Ishikawa (cell line): Measurements from ENCODE around the gene ADH7.

Source experiments
- CEBPB ChIP-seq: IDR thresholded peaks from 2 replicates; pipeline ENCODE4 v1.6.1; 2012
- CREB1 ChIP-seq: IDR thresholded peaks from 2 replicates; pipeline ENCODE4 v1.6.1; 2012; ENCODE audit warnings: low read depth
- EGR1 ChIP-seq: IDR thresholded peaks from 2 replicates; pipeline ENCODE4 v1.6.1; 2012
- EP300 ChIP-seq: IDR thresholded peaks from 2 replicates; pipeline ENCODE4 v1.6.1; 2012; ENCODE audit warnings: borderline replicate concordance
- FOXM1 ChIP-seq: IDR thresholded peaks from 2 replicates; pipeline ENCODE4 v1.6.1; 2012; ENCODE audit warnings: low read depth, borderline replicate concordance
- NFIC ChIP-seq: IDR thresholded peaks from 2 replicates; pipeline ENCODE4 v1.6.1; 2012
- RAD21 ChIP-seq: IDR thresholded peaks from 2 replicates; pipeline ENCODE4 v1.6.1; 2012; ENCODE audit warnings: low read depth
- TAF1 ChIP-seq: IDR thresholded peaks from 2 replicates; pipeline ENCODE4 v1.6.1; 2012; ENCODE audit warnings: low read depth, mild to moderate bottlenecking
- TCF12 ChIP-seq: IDR thresholded peaks from 2 replicates; pipeline ENCODE4 v1.6.1; 2012; ENCODE audit warnings: low read depth
- TEAD4 ChIP-seq: IDR thresholded peaks from 2 replicates; pipeline ENCODE4 v1.6.1; 2012
- YY1 ChIP-seq: IDR thresholded peaks from 2 replicates; pipeline ENCODE4 v1.6.1; 2012; ENCODE audit warnings: low read depth
- ZBTB7A ChIP-seq: IDR thresholded peaks from 2 replicates; pipeline ENCODE4 v1.6.1; 2012; ENCODE audit warnings: low read depth
- TF ChIP-seq, protein P1 (sequence below): IDR thresholded peaks from 2 replicates; pipeline ENCODE4 v1.6.1; 2012; ENCODE audit warnings: low read depth, mild to moderate bottlenecking
- TF ChIP-seq, protein P2 (sequence below): IDR thresholded peaks from 2 replicates; pipeline ENCODE4 v1.6.1; 2012
- TF ChIP-seq, protein P3 (sequence below): IDR thresholded peaks from 2 replicates; pipeline ENCODE4 v1.6.1; 2012

The ADH7 gene

DNA sequence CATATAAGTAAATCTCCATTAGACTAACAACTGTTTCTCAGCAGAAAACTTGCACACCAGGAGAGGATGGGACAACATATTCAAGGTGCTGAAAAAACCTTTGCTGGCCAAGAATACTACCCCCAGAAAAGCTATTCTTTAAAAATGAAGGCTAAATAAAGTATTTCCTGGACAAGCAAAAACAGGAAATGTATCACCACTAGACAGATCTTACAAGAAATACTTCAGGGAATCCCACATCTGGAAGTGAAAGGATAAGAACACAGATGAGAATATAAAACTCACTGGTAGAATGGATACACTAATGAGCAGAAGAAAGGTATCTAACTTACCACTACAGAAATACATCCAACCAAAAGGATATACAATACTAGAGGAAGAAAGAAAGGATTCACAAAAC lies 55.6 kb downstream of the ADH7 start:
- TF ChIP-seq ZBTB7A (no peak), CEBPB (no peak), TCF12 (no peak), RAD21 (no peak), TAF1 (no peak), FOXM1 (no peak), NFIC (no peak), EGR1 (no peak), CREB1 (no peak), EP300 (no peak), TEAD4 (no peak)
- TF ChIP-seq, protein P1, sequence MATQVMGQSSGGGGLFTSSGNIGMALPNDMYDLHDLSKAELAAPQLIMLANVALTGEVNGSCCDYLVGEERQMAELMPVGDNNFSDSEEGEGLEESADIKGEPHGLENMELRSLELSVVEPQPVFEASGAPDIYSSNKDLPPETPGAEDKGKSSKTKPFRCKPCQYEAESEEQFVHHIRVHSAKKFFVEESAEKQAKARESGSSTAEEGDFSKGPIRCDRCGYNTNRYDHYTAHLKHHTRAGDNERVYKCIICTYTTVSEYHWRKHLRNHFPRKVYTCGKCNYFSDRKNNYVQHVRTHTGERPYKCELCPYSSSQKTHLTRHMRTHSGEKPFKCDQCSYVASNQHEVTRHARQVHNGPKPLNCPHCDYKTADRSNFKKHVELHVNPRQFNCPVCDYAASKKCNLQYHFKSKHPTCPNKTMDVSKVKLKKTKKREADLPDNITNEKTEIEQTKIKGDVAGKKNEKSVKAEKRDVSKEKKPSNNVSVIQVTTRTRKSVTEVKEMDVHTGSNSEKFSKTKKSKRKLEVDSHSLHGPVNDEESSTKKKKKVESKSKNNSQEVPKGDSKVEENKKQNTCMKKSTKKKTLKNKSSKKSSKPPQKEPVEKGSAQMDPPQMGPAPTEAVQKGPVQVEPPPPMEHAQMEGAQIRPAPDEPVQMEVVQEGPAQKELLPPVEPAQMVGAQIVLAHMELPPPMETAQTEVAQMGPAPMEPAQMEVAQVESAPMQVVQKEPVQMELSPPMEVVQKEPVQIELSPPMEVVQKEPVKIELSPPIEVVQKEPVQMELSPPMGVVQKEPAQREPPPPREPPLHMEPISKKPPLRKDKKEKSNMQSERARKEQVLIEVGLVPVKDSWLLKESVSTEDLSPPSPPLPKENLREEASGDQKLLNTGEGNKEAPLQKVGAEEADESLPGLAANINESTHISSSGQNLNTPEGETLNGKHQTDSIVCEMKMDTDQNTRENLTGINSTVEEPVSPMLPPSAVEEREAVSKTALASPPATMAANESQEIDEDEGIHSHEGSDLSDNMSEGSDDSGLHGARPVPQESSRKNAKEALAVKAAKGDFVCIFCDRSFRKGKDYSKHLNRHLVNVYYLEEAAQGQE = no peak
- TF ChIP-seq, protein P2, sequence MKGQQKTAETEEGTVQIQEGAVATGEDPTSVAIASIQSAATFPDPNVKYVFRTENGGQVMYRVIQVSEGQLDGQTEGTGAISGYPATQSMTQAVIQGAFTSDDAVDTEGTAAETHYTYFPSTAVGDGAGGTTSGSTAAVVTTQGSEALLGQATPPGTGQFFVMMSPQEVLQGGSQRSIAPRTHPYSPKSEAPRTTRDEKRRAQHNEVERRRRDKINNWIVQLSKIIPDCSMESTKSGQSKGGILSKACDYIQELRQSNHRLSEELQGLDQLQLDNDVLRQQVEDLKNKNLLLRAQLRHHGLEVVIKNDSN = no peak
- TF ChIP-seq, protein P3, sequence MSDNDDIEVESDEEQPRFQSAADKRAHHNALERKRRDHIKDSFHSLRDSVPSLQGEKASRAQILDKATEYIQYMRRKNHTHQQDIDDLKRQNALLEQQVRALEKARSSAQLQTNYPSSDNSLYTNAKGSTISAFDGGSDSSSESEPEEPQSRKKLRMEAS = no peak

DNA sequence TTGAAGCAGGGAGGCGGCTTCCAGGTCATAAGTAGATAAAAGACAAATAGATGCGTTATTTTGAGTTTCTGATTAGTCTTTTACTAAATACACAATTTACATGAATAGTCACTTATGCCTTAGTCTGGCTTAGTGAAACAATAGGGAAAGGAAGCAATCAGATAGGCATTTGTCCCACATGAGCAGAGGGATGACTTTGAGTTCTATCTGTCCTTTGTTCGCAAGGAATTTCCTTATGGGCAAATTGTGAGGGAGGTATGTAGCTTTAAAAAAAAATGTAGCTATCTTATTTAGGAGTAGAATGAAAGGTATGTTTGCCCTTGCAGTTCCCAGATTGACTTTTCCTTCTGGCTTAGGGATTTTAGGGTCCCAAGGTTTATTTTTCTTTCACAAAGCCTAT lies 56.3 kb downstream of the ADH7 start:
- no peak for TF ChIP-seq TAF1
- no peak for TF ChIP-seq EP300
- TF ChIP-seq, protein P2 = no peak
- no peak for TF ChIP-seq ZBTB7A
- no peak for TF ChIP-seq CREB1
- TF ChIP-seq RAD21 = no peak
- TF ChIP-seq, protein P1 = no peak
- no peak for TF ChIP-seq FOXM1
- TF ChIP-seq NFIC = no peak
- no peak for TF ChIP-seq TEAD4
- no peak for TF ChIP-seq EGR1
- TF ChIP-seq YY1 = no peak
- TF ChIP-seq, protein P3 = no peak
- no peak for TF ChIP-seq TCF12
- TF ChIP-seq CEBPB = no peak

DNA sequence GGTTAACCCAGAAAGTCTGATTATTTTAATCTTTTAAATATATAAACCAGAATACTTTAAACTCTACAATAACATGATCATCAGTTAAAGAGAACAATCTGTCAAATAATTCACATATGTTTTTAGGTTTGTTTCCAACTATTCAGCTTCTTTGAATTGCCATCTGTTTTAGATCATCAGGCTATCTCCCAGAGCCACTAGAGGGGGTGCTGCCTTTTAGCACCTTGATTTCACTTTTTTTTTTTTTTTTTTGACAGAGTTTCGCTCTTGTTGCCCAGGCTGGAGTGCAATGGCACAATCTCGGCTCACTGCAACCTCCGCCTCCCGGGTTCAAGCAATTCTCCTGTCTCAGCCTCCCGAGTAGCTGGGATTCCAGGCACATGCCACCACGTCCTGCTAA lies 57.8 kb downstream of the ADH7 start:
- TF ChIP-seq RAD21 = 0 out of 2 replicates have a peak, but pooled peaks have one; percentile 9

DNA sequence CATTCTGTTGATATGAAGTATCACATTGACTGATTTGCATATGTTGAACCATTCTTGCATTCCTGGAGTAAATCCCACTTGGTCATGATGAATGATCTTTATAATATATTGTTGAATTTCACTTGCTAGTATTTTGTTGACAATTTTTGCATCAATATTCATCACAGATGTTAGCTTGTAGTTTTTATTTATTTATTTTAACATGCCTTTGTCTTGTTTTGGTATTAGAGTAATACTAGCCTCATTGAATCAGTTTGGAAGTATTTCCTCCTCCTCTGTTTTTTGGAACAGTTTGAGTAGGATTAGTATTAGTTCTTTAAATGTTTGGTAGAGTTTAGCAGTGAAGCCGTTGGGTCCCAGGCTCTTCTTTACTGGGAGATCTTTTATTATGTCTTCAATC lies 68.7 kb downstream of the ADH7 start:
- TF ChIP-seq EGR1 (no peak), ZBTB7A (no peak), RAD21 (no peak), NFIC (no peak), TEAD4 (no peak), TCF12 (no peak), EP300 (no peak), TAF1 (no peak), CREB1 (no peak), CEBPB (no peak), FOXM1 (no peak), YY1 (no peak)
- TF ChIP-seq, protein P1 = no peak
- TF ChIP-seq, protein P3 = no peak
- TF ChIP-seq, protein P2 = no peak
